ENCODE results near the gene QARS1. TPM values are rescaled to one million over a fixed set of nuclear protein-coding genes. Genes with fewer than 3 reads are reported as not detected.

QARS1 gene
- total and polyA plus RNA-seq, 2 experiments from 2014 or later, result 173 to 373 TPM

- no peak overlapping the region for H3K27ac ChIP-seq (ENCODE audit: low read depth)
- TF ChIP-seq ZNF114 (CRISPR knock-in tag; IDR thresholded peaks at IDR 0.05), result no peak
- TF ChIP-seq CREB1 (CRISPR knock-in tag; IDR thresholded peaks at IDR 0.05; ENCODE audit: low read depth), result no peak
- no peak for TF ChIP-seq NANOG (IDR thresholded peaks at IDR 0.05; ENCODE audit: borderline replicate concordance)
- no peak for TF ChIP-seq EZH2 (IDR thresholded peaks at IDR 0.05; ENCODE audit: low read depth, unreplicated experiment)
- TF ChIP-seq ZNF331 (CRISPR knock-in tag; IDR thresholded peaks at IDR 0.05; ENCODE audit: low read depth), result no peak
- TF ChIP-seq JUNB (IDR thresholded peaks at IDR 0.05; ENCODE audit: unreplicated experiment), result no peak
- TF ChIP-seq, protein P1, sequence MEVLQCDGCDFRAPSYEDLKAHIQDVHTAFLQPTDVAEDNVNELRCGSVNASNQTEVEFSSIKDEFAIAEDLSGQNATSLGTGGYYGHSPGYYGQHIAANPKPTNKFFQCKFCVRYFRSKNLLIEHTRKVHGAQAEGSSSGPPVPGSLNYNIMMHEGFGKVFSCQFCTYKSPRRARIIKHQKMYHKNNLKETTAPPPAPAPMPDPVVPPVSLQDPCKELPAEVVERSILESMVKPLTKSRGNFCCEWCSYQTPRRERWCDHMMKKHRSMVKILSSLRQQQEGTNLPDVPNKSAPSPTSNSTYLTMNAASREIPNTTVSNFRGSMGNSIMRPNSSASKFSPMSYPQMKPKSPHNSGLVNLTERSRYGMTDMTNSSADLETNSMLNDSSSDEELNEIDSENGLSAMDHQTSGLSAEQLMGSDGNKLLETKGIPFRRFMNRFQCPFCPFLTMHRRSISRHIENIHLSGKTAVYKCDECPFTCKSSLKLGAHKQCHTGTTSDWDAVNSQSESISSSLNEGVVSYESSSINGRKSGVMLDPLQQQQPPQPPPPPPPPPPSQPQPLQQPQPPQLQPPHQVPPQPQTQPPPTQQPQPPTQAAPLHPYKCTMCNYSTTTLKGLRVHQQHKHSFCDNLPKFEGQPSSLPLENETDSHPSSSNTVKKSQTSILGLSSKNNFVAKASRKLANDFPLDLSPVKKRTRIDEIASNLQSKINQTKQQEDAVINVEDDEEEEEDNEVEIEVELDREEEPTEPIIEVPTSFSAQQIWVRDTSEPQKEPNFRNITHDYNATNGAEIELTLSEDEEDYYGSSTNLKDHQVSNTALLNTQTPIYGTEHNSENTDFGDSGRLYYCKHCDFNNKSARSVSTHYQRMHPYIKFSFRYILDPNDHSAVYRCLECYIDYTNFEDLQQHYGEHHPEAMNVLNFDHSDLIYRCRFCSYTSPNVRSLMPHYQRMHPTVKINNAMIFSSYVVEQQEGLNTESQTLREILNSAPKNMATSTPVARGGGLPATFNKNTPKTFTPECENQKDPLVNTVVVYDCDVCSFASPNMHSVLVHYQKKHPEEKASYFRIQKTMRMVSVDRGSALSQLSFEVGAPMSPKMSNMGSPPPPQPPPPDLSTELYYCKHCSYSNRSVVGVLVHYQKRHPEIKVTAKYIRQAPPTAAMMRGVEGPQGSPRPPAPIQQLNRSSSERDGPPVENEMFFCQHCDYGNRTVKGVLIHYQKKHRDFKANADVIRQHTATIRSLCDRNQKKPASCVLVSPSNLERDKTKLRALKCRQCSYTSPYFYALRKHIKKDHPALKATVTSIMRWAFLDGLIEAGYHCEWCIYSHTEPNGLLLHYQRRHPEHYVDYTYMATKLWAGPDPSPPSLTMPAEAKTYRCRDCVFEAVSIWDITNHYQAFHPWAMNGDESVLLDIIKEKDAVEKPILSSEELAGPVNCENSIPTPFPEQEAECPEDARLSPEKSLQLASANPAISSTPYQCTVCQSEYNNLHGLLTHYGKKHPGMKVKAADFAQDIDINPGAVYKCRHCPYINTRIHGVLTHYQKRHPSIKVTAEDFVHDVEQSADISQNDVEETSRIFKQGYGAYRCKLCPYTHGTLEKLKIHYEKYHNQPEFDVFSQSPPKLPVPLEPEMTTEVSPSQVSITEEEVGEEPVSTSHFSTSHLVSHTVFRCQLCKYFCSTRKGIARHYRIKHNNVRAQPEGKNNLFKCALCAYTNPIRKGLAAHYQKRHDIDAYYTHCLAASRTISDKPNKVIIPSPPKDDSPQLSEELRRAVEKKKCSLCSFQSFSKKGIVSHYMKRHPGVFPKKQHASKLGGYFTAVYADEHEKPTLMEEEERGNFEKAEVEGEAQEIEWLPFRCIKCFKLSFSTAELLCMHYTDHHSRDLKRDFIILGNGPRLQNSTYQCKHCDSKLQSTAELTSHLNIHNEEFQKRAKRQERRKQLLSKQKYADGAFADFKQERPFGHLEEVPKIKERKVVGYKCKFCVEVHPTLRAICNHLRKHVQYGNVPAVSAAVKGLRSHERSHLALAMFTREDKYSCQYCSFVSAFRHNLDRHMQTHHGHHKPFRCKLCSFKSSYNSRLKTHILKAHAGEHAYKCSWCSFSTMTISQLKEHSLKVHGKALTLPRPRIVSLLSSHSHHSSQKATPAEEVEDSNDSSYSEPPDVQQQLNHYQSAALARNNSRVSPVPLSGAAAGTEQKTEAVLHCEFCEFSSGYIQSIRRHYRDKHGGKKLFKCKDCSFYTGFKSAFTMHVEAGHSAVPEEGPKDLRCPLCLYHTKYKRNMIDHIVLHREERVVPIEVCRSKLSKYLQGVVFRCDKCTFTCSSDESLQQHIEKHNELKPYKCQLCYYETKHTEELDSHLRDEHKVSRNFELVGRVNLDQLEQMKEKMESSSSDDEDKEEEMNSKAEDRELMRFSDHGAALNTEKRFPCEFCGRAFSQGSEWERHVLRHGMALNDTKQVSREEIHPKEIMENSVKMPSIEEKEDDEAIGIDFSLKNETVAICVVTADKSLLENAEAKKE (CRISPR knock-in tag; IDR thresholded peaks at IDR 0.05), result no peak
- TF ChIP-seq EZH2phosphoT487 (IDR thresholded peaks at IDR 0.05; ENCODE audit: unreplicated experiment), result no peak
- H3K36me3 ChIP-seq (ENCODE audit: insufficient read depth), result no peaks in the 10 kb centered on the region
- no peaks in the 10 kb centered on the region for H3K9me2 ChIP-seq (ENCODE audit: insufficient read depth)
- no peaks in the 10 kb centered on the region for H3K27me3 ChIP-seq (ENCODE audit: insufficient read depth)
- ATAC-seq, result no peak
- H3K36me3 Mint-ChIP-seq (ENCODE audit: low read depth), result no peaks in the 10 kb centered on the region
- H3K9me3 Mint-ChIP-seq, result no peaks in the 10 kb centered on the region; the same call in 2 of the 3 replicates
- H3K4me1 ChIP-seq (ENCODE audit: insufficient read depth), result peaks cover 7% of the 10 kb centered on the region; the same call in 1 of the 2 replicates
- peaks cover 15% of the 10 kb centered on the region for H3K4me1 Mint-ChIP-seq
- H4K20me1 ChIP-seq (replicated peaks; ENCODE audit: insufficient read depth), result no peaks in the 10 kb centered on the region
- no peaks in the 10 kb centered on the region; the same call in 1 of the 2 replicates for H3K79me2 ChIP-seq (replicated peaks; ENCODE audit: insufficient read depth)
- no peak overlapping the region for H2AFZ ChIP-seq
- peaks cover 2% of the 10 kb centered on the region for H3K27me3 Mint-ChIP-seq (ENCODE audit: insufficient read depth, low read depth, poor library complexity)
- no peak overlapping the region for H3K27ac Mint-ChIP-seq
- H3K4me3 Mint-ChIP-seq, result peak overlapping the region; percentile 88
- no peaks in the 10 kb centered on the region for H3F3A ChIP-seq (replicated peaks; ENCODE audit: low read depth)
- H3K4me2 ChIP-seq, result peak overlapping the region; percentile 100; the same call in 1 of the 2 replicates
- H3K4me3 ChIP-seq, result peak overlapping the region; percentile 97; the same call in 1 of the 2 replicates
- no peak for DNase-seq (ENCODE audit: low spot score)
Measured at GRCh38 chr3:49131576-49131975, 27.0 kb upstream of the QARS1 start.
